WTC11 (cell line): Measurements from ENCODE around the gene MAGEA6. TPM values are rescaled to one million over a fixed set of nuclear protein-coding genes. Genes with fewer than 3 reads are reported as not detected.

ENCODE experiments used
- ATAC-seq: fragments of 200-7000 bp; cut with Tn5 transposase; 2 replicates; pipeline ENCODE4 v1.10.0; 2021; ENCODE audit warnings: mild to moderate bottlenecking, moderate library complexity
- CTCF ChIA-PET: fragments of 300-600 bp; sonication (Branson Sonifier 250); formaldehyde crosslinking; loops from one replicate; lab custom pipeline; 2021; ENCODE audit warnings: antibody characterized with exemption; lab: Charles Lee
- POLR2A ChIA-PET: fragments of 350-600 bp; sonication (Branson Sonifier 250); formaldehyde crosslinking; loops from one replicate; lab custom pipeline; 2021; ENCODE audit warnings: antibody characterized with exemption; lab: Charles Lee
- DNase-seq: peaks from one replicate; pipeline ENCODE4 v3.0.0; 2021; ENCODE audit warnings: low spot score
- H3K27ac Mint-ChIP-seq: 2 replicates; pipeline ENCODE4 v1.8.0; 2021; ENCODE audit warnings: mixed read lengths
- H3K27me3 Mint-ChIP-seq: 2 replicates; pipeline ENCODE4 v1.8.0; 2021; ENCODE audit warnings: low read depth, mild to moderate bottlenecking, moderate library complexity, mixed read lengths
- H3K36me3 Mint-ChIP-seq: 2 replicates; pipeline ENCODE4 v1.8.0; 2021; ENCODE audit warnings: mixed read lengths
- H3K4me1 Mint-ChIP-seq: 2 replicates; pipeline ENCODE4 v1.8.0; 2022; ENCODE audit warnings: mixed read lengths
- H3K4me3 Mint-ChIP-seq: 2 replicates; pipeline ENCODE4 v1.8.0; 2021; ENCODE audit warnings: mild to moderate bottlenecking, moderate library complexity, mixed read lengths
- H3K9me3 Mint-ChIP-seq: 2 replicates; pipeline ENCODE4 v1.8.0; 2021; ENCODE audit warnings: mixed read lengths
- AR ChIP-seq: fragments of 250-450 bp; sonication (Bioruptor Pico); IDR thresholded peaks from 2 replicates; pipeline ENCODE4 v1.9.0; 2021; ENCODE audit warnings: mild to moderate bottlenecking
- ATF2 ChIP-seq: sonication (generic); formaldehyde crosslinking; IDR thresholded peaks from 2 replicates; pipeline ENCODE4 v1.8.1; 2022; ENCODE audit warnings: low read depth, missing genetic modification reagents, borderline replicate concordance
- ATF6 ChIP-seq: sonication (generic); formaldehyde crosslinking; IDR thresholded peaks from 2 replicates; pipeline ENCODE4 v1.8.1; 2023; ENCODE audit warnings: mild to moderate bottlenecking, missing genetic modification reagents
- CBFB ChIP-seq: sonication (generic); formaldehyde crosslinking; IDR thresholded peaks from 2 replicates; pipeline ENCODE4 v1.8.1; 2022; ENCODE audit warnings: mild to moderate bottlenecking, low read depth, missing genetic modification reagents
- CDX4 ChIP-seq: fragments of 250-450 bp; sonication (Bioruptor Pico); IDR thresholded peaks from 2 replicates; pipeline ENCODE4 v1.9.0; 2021; ENCODE audit warnings: moderate library complexity, mild to moderate bottlenecking, inconsistent platforms, borderline replicate concordance
- CREB1 ChIP-seq: sonication (generic); formaldehyde crosslinking; IDR thresholded peaks from 2 replicates; pipeline ENCODE4 v1.8.0; 2023; ENCODE audit warnings: mild to moderate bottlenecking, missing genetic modification reagents
- CREM ChIP-seq: sonication (generic); formaldehyde crosslinking; IDR thresholded peaks from 2 replicates; pipeline ENCODE4 v1.8.1; 2022; ENCODE audit warnings: mild to moderate bottlenecking, missing genetic modification reagents, moderate library complexity
- CTCF ChIP-seq: fragments of 200-600 bp; IDR thresholded peaks from 2 replicates; pipeline ENCODE4 v1.8.0; 2022; ENCODE audit warnings: antibody characterized with exemption
- ELF4 ChIP-seq: sonication (generic); formaldehyde crosslinking; IDR thresholded peaks from 2 replicates; pipeline ENCODE4 v1.8.1; 2022; ENCODE audit warnings: low read depth, mild to moderate bottlenecking, moderate library complexity, missing genetic modification reagents
- ETV6 ChIP-seq: sonication (generic); formaldehyde crosslinking; IDR thresholded peaks from 2 replicates; pipeline ENCODE4 v1.8.1; 2022; ENCODE audit warnings: mild to moderate bottlenecking, missing genetic modification reagents
- FOXP1 ChIP-seq: sonication (generic); formaldehyde crosslinking; IDR thresholded peaks from 2 replicates; pipeline ENCODE4 v1.8.0; 2022; ENCODE audit warnings: missing genetic modification reagents, mild to moderate bottlenecking, moderate library complexity, borderline replicate concordance
- RELA ChIP-seq: sonication (generic); formaldehyde crosslinking; IDR thresholded peaks from 2 replicates; pipeline ENCODE4 v1.8.1; 2022; ENCODE audit warnings: missing genetic modification reagents, mild to moderate bottlenecking, borderline replicate concordance
- SP1 ChIP-seq: sonication (generic); formaldehyde crosslinking; conservative IDR thresholded peaks from 2 replicates; pipeline ENCODE4 v1.8.1; 2022; ENCODE audit warnings: missing genetic modification reagents
- USF1 ChIP-seq: sonication (generic); formaldehyde crosslinking; IDR thresholded peaks from 2 replicates; pipeline ENCODE4 v1.8.0; 2022; ENCODE audit warnings: mild to moderate bottlenecking, missing genetic modification reagents
- ZNF121 ChIP-seq: sonication (generic); formaldehyde crosslinking; IDR thresholded peaks from 2 replicates; pipeline ENCODE4 v1.8.0; 2023; ENCODE audit warnings: missing genetic modification reagents
- ZNF317 ChIP-seq: sonication (generic); formaldehyde crosslinking; IDR thresholded peaks from 2 replicates; pipeline ENCODE4 v1.8.1; 2023; ENCODE audit warnings: low read depth, mild to moderate bottlenecking, moderate library complexity, missing genetic modification reagents, borderline replicate concordance
- ZNF512 ChIP-seq: sonication (generic); formaldehyde crosslinking; IDR thresholded peaks from 2 replicates; pipeline ENCODE4 v1.8.1; 2022; ENCODE audit warnings: missing genetic modification reagents, borderline replicate concordance
- total RNA-seq: library from RNA; stranded (reverse); gene quantifications from 3 replicates; pipeline ENCODE4 v1.2.3, GENCODE V29; 2021

Gene MAGEA6
- total RNA-seq, 1 experiment from 2014 or later, result 1.0 TPM

- Mint-ChIP-seq H3K36me3 (no peaks in the 10 kb centered on the region), H3K27me3 (peaks cover 8% of the 10 kb centered on the region), H3K27ac (no peak overlapping the region), H3K4me3 (no peak overlapping the region), H3K9me3 (no peaks in the 10 kb centered on the region), H3K4me1 (no peaks in the 10 kb centered on the region)
- POLR2A ChIA-PET, result no interaction called here
- CTCF ChIA-PET, result no interaction called here
- DNase-seq (no peak), ATAC-seq (no peak)
- TF ChIP-seq ZNF512, result no peak
- no peak for TF ChIP-seq CTCF
- no peak for TF ChIP-seq AR
- TF ChIP-seq RELA (CRISPR knock-in tag), result no peak
- TF ChIP-seq ETV6 (CRISPR knock-in tag), result no peak
- TF ChIP-seq CBFB (CRISPR knock-in tag), result no peak
- TF ChIP-seq CREB1 (CRISPR knock-in tag), result no peak
- no peak for TF ChIP-seq FOXP1 (CRISPR knock-in tag)
- no peak for TF ChIP-seq USF1 (CRISPR knock-in tag)
- TF ChIP-seq ATF6 (CRISPR knock-in tag), result no peak
- no peak for TF ChIP-seq ZNF121
- no peak for TF ChIP-seq ELF4
- no peak for TF ChIP-seq SP1 (CRISPR knock-in tag)
- no peak for TF ChIP-seq CDX4
- no peak for TF ChIP-seq CREM (CRISPR knock-in tag)
- no peak for TF ChIP-seq ZNF317 (CRISPR knock-in tag)
- TF ChIP-seq ATF2, result no peak
Observed at GRCh38 chrX:152806035-152806434, 36.5 kb upstream of the MAGEA6 start.
